Esophagus squamous epithelium (tissue), 4 donors: ENCODE measurements around the gene PGAP6.

Experiments used
- CTCF ChIP-seq, 6 experiments: fragments of 450-650 bp in 4 of 6; fragments of 200-600 bp in 2 of 6; sonication (generic) in 2 of 6; IDR thresholded peaks; one replicate each; pipeline ENCODE4 v1.5.1; 2016 to 2019; ENCODE audit warnings: antibody characterized with exemption in 6 of 6, mild to moderate bottlenecking in 4 of 6, moderate library complexity in 4 of 6
- POLR2A ChIP-seq, 4 donors: fragments of 450-650 bp; IDR thresholded peaks; one replicate each; pipeline ENCODE4 v1.6.1; 2017; ENCODE audit warnings: antibody characterized with exemption in 4 of 4, mild to moderate bottlenecking in 4 of 4, moderate library complexity in 3 of 4

GRCh38 chr16:377419-377951 lies 4.3 kb downstream of the PGAP6 start:
- TF ChIP-seq POLR2A (IDR thresholded peaks at IDR 0.05) = no peak
- no peak for TF ChIP-seq CTCF (IDR thresholded peaks at IDR 0.05)
